HG02973 (cell line): Measurements from ENCODE around the gene THY1.
"Not testable (repeated sequence)": the region's sequence is repeated elsewhere in the genome, so short reads cannot be mapped to it uniquely, and the experiment has no call there.

ENCODE experiments used
- ATAC-seq: cut with Tn5 transposase; IDR thresholded peaks from one replicate; pipeline ENCODE4 v1.9.1; 2021; ENCODE audit warnings: moderate library complexity; ENCODE audit not compliant: unreplicated experiment

The THY1 gene

DNA sequence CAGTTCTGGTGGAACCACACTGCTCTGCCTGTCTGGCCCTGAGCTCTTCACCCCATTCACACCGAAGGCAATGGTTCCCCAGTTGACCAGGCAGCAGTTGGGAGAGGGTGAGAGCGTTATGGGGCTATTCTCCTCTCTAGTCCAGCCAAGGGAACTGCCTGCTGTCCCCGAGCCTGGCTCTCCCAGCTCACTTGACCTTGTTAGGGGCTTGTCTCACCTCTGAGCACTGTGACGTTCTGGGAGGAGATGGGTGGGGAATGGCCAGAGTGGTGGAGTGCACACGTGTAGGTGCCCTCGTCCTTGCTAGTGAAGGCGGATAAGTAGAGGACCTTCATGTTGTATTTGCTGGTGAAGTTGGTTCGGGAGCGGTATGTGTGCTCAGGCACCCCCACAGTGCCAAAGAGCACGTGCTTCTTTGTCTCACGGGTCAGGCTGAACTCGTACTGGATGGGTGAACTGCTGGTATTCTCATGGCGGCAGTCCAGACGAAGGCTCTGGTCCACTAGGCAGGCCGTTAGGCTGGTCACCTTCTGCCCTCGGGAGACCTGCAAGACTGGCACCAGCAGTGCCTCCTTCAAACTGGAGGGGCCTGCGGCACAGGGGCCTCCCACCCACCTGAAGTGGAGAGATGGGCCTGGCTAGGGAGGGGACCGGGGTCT, 3.0 kb downstream of the THY1 start:
- ATAC-seq: no peak

GRCh38 chr11:119419246-119419645, 3.7 kb downstream of the THY1 start:
- no peak for ATAC-seq

DNA sequence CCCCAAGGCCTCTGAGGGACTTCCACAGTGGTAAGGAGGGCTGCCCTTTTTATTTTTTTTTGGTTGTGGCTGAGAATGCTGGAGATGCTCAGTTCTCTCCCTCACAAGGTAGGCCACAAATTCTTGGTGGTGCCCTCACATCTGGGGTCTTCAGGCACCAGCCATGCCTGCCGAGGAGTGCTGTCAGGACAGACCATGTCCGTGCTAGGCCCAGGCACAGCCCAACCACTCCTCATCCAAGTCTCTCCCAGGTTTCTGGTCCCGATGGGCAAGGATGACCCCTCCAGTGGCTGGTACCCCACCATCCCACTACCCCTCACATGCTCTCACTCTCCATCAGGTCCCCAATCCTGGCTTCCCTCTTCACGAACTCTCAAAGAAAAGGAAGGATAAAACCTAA, 4.2 kb downstream of the THY1 start:
- no peak for ATAC-seq

GRCh38 chr11:119417726-119418540, 5.0 kb downstream of the THY1 start:
- ATAC-seq: no peak

- no peak for ATAC-seq
These were observed 6.1 kb downstream of the THY1 start for GRCh38 chr11:119416606-119417580.

- no peak for ATAC-seq
These were observed 7.0 kb downstream of the THY1 start for GRCh38 chr11:119415966-119416365.

- no peak for ATAC-seq
These were observed 7.5 kb downstream of the THY1 start for GRCh38 chr11:119415517-119415916.

GRCh38 chr11:119414734-119415133, 8.2 kb downstream of the THY1 start:
- no peak for ATAC-seq

DNA sequence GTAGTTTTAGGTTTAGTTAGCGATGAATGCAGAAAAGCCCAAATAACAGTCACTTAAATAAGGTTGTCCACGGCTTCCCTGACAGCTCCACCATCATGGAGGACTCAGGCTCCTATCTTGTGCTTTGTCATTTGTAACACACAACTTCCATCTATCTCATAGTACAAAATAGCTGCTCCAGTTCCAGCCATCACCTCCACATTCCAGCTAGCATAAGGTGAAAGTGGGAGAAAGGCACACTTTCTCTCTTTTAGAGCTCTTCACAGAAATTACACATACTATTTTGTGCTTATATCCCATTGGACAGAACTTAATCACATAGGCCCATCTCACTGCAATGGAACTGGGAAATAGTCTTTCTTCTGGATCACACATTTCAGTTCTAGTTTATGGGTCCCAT, 8.7 kb downstream of the THY1 start:
- no peak for ATAC-seq

DNA sequence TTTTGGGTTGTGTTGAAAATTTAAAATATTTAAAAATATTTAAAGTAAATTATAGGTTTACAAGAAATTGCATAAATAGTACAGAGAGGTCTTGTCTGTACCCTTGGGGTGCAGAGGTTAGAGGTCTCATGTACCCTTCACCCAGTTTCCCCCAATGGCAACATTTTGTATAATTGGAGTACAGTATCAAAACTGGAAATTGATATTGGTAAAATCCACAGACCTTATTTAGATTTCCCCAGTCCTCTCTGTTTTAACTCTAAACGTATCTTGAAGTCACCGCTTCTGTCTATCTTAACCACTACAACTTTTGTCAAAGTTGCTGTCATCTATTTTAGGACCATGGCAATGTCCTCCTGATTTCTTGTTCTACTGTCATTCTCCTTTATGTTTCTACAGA, 10.9 kb downstream of the THY1 start:
- no peak for ATAC-seq

GRCh38 chr11:119410501-119410900, 12.5 kb downstream of the THY1 start:
- ATAC-seq: no peak

- ATAC-seq: no peak
These were observed 13.2 kb downstream of the THY1 start for GRCh38 chr11:119409731-119410130.

DNA sequence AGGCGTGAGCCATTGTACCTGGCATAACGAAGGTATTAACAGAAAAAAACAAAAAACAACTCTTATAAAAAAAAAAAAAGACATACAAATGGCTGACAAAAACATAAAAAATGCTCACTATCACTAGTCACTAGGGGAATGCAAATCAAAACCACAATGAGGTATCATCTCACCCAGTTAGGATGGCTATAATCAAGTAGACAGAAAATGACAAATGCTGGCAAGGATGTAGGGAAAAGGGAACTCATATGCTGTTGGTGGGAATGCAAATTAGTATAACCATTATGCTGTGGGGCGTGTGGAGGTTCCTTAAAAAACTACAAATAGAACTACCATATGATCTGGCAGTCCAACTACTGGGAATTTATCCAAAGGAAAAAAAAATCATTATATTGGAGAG, 17.0 kb downstream of the THY1 start:
- no peak for ATAC-seq

GRCh38 chr11:119405448-119405847, 17.5 kb downstream of the THY1 start:
- not testable (repeated sequence) for ATAC-seq

DNA sequence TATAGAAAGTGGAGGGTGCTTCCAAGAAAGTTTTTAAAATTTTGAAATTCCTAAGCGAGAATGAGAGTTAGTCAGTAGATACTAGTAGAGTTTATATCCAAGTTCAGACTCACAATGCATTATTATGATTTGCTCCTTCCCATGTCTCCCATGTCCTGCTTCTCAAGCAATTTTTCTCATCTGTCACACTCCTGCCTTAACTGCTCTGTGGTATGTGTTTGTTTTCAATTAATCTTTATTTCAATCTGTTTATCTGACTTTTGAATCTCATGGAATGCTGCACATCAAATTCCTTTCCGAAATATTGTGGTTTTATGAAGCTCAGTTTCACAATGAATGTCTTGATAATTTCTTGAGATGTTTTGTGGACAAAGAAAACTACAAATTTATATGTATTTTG, 18.1 kb downstream of the THY1 start:
- ATAC-seq: no peak

DNA sequence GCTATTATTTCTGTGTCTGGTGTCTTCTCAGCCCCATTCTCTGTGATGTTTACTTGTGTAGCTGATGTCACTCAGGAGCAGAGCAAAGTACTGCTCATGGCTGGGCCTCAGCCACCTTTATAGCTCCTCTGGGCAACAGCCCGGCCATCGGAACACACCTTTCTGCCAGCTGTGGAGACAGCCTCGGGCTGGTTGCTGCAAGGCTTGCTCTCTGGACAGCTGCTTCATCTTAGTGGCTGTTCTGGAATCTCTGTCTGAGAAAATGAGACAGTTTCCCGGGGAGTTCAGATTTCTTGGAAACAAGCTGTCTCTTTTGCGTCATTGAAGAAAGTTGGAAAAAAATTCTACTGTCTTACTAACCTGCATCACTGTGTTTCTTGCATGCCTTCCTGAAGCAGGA, 20.0 kb downstream of the THY1 start:
- no peak for ATAC-seq

GRCh38 chr11:119402470-119402869, 20.5 kb downstream of the THY1 start:
- ATAC-seq: no peak

GRCh38 chr11:119400860-119401259, 22.1 kb downstream of the THY1 start:
- ATAC-seq: no peak

DNA sequence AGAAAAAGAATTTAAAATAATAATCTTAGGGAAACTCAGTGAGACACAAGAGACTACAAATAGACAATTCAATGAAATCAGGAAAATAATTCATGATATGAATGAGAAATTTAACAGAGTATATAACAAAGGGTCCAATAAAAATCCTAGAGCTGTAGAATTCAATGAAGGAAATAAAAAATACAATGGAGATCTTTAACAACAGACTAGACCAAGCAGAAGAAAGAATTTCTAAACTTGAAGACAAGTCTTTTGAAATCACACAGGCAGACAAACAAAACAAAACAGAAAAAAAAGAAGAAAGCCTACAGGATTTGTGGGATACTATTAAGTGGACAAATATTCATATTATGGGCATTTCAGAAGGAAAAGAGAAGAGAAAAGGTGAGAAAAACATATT, 25.2 kb downstream of the THY1 start:
- no peak for ATAC-seq

DNA sequence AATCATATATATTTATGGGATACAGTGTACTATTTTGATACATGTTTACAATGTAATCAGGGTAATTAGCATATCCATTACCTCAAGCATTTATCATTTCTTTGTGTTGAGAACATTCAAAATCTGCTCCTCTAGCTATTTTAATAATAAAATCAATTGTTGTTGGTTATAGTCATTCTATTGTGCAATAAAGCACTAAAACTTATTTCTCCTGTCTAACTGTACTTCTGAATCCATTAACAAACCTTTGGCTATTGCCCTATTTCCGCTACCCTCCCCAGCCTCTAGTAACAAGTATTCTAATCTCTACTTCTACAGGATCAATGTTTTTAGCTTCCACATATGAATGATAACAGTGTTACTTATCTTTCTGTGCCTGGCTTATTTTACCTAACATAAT, 26.1 kb downstream of the THY1 start:
- no peak for ATAC-seq

DNA sequence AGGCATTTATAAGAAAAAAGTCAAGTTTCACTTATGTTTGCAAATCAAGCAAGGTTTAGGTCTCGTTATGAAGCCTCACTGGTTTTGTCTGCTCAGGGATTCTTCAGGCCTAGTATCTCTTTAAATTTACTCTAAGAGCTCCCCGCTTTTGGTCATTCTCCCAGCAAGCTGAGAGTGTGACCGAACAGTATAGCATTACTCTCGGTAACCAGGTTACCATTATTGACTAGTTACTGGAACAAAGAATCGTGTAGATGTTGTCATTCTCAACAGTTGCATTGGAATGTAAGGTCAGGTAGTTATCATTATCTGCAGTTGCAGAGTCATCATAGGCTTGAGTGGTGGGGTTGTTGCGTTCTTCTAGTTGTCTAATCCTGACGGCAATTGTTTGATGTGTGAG, 31.7 kb downstream of the THY1 start:
- no peak for ATAC-seq
